ENCODE data around the gene SERHL2. TPM values are rescaled to one million over a fixed set of nuclear protein-coding genes. Genes with fewer than 3 reads are reported as not detected.
"Not testable (repeated sequence)": the region's sequence is repeated elsewhere in the genome, so short reads cannot be mapped to it uniquely, and the experiment has no call there.

The SERHL2 gene
- polyA plus RNA-seq, 1 donor (not counting 4 experiments of a cell fraction or from before 2014, with no cell fraction given): 2.5 TPM

DNA sequence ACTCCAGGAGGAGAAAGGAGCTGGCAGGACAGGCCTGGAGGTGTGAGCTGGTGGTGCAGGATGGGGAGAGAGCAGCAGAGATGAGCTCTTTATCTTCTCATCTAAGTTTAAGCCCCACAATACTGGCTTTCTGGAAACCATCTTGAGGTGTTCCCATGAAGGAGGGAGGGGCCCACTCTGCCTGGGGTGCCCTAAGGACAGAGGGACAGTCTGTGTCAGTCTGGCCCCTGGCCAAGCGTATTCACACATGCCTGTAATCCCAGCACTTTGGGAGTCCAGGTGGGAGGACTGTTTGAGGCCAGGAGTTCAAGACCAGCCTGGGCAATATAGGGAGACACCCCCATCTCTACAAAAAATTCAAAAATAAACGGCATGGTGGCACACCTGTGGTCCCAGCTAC is 8.9 kb downstream of the SERHL2 start:
- Histone ChIP-seq H3K4me3 (ENCODE audit: control insufficient read depth in 2 of 3, extremely low read depth in 1 of 3, insufficient read depth in 2 of 3, low read depth in 1 of 3, low read length in 3 of 3) (no peak overlapping the region), H4K20me1 (ENCODE audit: control insufficient read depth, extremely low read depth, insufficient read depth, low read length) (no peaks in the 10 kb centered on the region), H3K27me3 (ENCODE audit: control insufficient read depth, extremely low read depth, insufficient read depth, low read length) (no peaks in the 10 kb centered on the region), H3K27ac (ENCODE audit: control insufficient read depth, insufficient read depth, low read length) (no peak overlapping the region), H3K4me2 (ENCODE audit: control insufficient read depth, extremely low read depth, insufficient read depth, low read depth, low read length) (no peak overlapping the region), H3K36me3 (ENCODE audit: control insufficient read depth in 2 of 2, extremely low read depth in 1 of 2, insufficient read depth in 2 of 2, low read length in 2 of 2) (no peaks in the 10 kb centered on the region), H3K4me1 (ENCODE audit: control insufficient read depth, extremely low read depth, insufficient read depth, low read length) (peaks cover 4% of the 10 kb centered on the region), H2AFZ (ENCODE audit: control insufficient read depth, low read length) (no peak overlapping the region), H3K9me1 (ENCODE audit: control insufficient read depth, extremely low read depth, insufficient read depth, low read length) (no peaks in the 10 kb centered on the region), H3K9ac (ENCODE audit: control insufficient read depth, extremely low read depth, insufficient read depth, low read length) (no peak overlapping the region), H3K9me3 (ENCODE audit: control insufficient read depth, low read depth, low read length) (no peaks in the 10 kb centered on the region), H3K79me2 (ENCODE audit: control insufficient read depth, insufficient read depth, low read length) (no peaks in the 10 kb centered on the region)
- no peak for DNase-seq (ENCODE audit: low read depth, low spot score)
- FAIRE-seq: no peak
- dilution Hi-C loops (cut with MboI; ENCODE audit: extremely low pct_ligation_motif_present, low sequenced_read_pairs): no loop called here
- TF ChIP-seq, protein P1, sequence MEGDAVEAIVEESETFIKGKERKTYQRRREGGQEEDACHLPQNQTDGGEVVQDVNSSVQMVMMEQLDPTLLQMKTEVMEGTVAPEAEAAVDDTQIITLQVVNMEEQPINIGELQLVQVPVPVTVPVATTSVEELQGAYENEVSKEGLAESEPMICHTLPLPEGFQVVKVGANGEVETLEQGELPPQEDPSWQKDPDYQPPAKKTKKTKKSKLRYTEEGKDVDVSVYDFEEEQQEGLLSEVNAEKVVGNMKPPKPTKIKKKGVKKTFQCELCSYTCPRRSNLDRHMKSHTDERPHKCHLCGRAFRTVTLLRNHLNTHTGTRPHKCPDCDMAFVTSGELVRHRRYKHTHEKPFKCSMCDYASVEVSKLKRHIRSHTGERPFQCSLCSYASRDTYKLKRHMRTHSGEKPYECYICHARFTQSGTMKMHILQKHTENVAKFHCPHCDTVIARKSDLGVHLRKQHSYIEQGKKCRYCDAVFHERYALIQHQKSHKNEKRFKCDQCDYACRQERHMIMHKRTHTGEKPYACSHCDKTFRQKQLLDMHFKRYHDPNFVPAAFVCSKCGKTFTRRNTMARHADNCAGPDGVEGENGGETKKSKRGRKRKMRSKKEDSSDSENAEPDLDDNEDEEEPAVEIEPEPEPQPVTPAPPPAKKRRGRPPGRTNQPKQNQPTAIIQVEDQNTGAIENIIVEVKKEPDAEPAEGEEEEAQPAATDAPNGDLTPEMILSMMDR (optimal IDR thresholded peaks at IDR 0.05 in 1 of 3, IDR thresholded peaks at IDR 0.05 in 1 of 3, conservative IDR thresholded peaks at IDR 0.05 in 1 of 3; ENCODE audit: extremely low read depth in 1 of 3, insufficient read depth in 2 of 3, low read length in 3 of 3): no peak
- no peak for TF ChIP-seq EZH2 (IDR thresholded peaks at IDR 0.05; ENCODE audit: low read length)

- H3K9me3 ChIP-seq (ENCODE audit: control insufficient read depth, low read depth, low read length); H3K4me3 ChIP-seq (ENCODE audit: control insufficient read depth in 2 of 3, extremely low read depth in 1 of 3, insufficient read depth in 2 of 3, low read depth in 1 of 3, low read length in 3 of 3); H3K36me3 ChIP-seq (ENCODE audit: control insufficient read depth in 2 of 2, extremely low read depth in 1 of 2, insufficient read depth in 2 of 2, low read length in 2 of 2); H3K9ac ChIP-seq (ENCODE audit: control insufficient read depth, extremely low read depth, insufficient read depth, low read length); FAIRE-seq; dilution Hi-C loops (cut with MboI; ENCODE audit: extremely low pct_ligation_motif_present, low sequenced_read_pairs); H4K20me1 ChIP-seq (ENCODE audit: control insufficient read depth, extremely low read depth, insufficient read depth, low read length); H3K4me2 ChIP-seq (ENCODE audit: control insufficient read depth, extremely low read depth, insufficient read depth, low read depth, low read length); H3K27ac ChIP-seq (ENCODE audit: control insufficient read depth, insufficient read depth, low read length); H3K27me3 ChIP-seq (ENCODE audit: control insufficient read depth, extremely low read depth, insufficient read depth, low read length); H2AFZ ChIP-seq (ENCODE audit: control insufficient read depth, low read length); H3K79me2 ChIP-seq (ENCODE audit: control insufficient read depth, insufficient read depth, low read length); DNase-seq (ENCODE audit: low read depth, low spot score); H3K9me1 ChIP-seq (ENCODE audit: control insufficient read depth, extremely low read depth, insufficient read depth, low read length); H3K4me1 ChIP-seq (ENCODE audit: control insufficient read depth, extremely low read depth, insufficient read depth, low read length): not testable (repeated sequence)
Observed at GRCh38 chr22:42563943-42564342, 10.2 kb downstream of the SERHL2 start.

- TF ChIP-seq, protein P1 (optimal IDR thresholded peaks at IDR 0.05 in 1 of 3, IDR thresholded peaks at IDR 0.05 in 1 of 3, conservative IDR thresholded peaks at IDR 0.05 in 1 of 3; ENCODE audit: extremely low read depth in 1 of 3, insufficient read depth in 2 of 3, low read length in 3 of 3): no peak
- TF ChIP-seq EZH2 (IDR thresholded peaks at IDR 0.05; ENCODE audit: low read length): no peak
- H3K4me1 ChIP-seq (ENCODE audit: control insufficient read depth, extremely low read depth, insufficient read depth, low read length): peaks cover 4% of the 10 kb centered on the region
- FAIRE-seq (no peak), DNase-seq (ENCODE audit: low read depth, low spot score) (no peak)
- no peaks in the 10 kb centered on the region for H4K20me1 ChIP-seq (ENCODE audit: control insufficient read depth, extremely low read depth, insufficient read depth, low read length)
- H3K9me3 ChIP-seq (ENCODE audit: control insufficient read depth, low read depth, low read length): no peaks in the 10 kb centered on the region
- H3K79me2 ChIP-seq (ENCODE audit: control insufficient read depth, insufficient read depth, low read length): no peaks in the 10 kb centered on the region
- H3K27me3 ChIP-seq (ENCODE audit: control insufficient read depth, extremely low read depth, insufficient read depth, low read length): no peaks in the 10 kb centered on the region
- no peak overlapping the region for H3K4me3 ChIP-seq (ENCODE audit: control insufficient read depth in 2 of 3, extremely low read depth in 1 of 3, insufficient read depth in 2 of 3, low read depth in 1 of 3, low read length in 3 of 3)
- no peak overlapping the region for H3K27ac ChIP-seq (ENCODE audit: control insufficient read depth, insufficient read depth, low read length)
- no peak overlapping the region for H2AFZ ChIP-seq (ENCODE audit: control insufficient read depth, low read length)
- dilution Hi-C loops (cut with MboI; ENCODE audit: extremely low pct_ligation_motif_present, low sequenced_read_pairs): no loop called here
- H3K4me2 ChIP-seq (ENCODE audit: control insufficient read depth, extremely low read depth, insufficient read depth, low read depth, low read length): no peak overlapping the region
- H3K9ac ChIP-seq (ENCODE audit: control insufficient read depth, extremely low read depth, insufficient read depth, low read length): no peak overlapping the region
- no peaks in the 10 kb centered on the region for H3K9me1 ChIP-seq (ENCODE audit: control insufficient read depth, extremely low read depth, insufficient read depth, low read length)
- H3K36me3 ChIP-seq (ENCODE audit: control insufficient read depth in 2 of 2, extremely low read depth in 1 of 2, insufficient read depth in 2 of 2, low read length in 2 of 2): no peaks in the 10 kb centered on the region
Observed at GRCh38 chr22:42564699-42565098, 10.9 kb downstream of the SERHL2 start.

All from keratinocyte (primary cell).